GM23248 (cell line): ENCODE measurements around the gene ASCL5. TPM values are rescaled to one million over a fixed set of nuclear protein-coding genes. Genes with fewer than 3 reads are reported as not detected.

Experiments
- DNase-seq: peaks from one replicate; pipeline ENCODE4 v3.0.0-alpha.2; 2015
- H2AFZ ChIP-seq: fragments of 200-600 bp; sonication (generic); 2 replicates; pipeline ENCODE4 v1.6.1; 2016; ENCODE audit warnings: antibody characterized with exemption
- H3F3A ChIP-seq: fragments of 200-600 bp; sonication (generic); 2 replicates; pipeline ENCODE4 v1.6.1; 2016; ENCODE audit warnings: mild to moderate bottlenecking, antibody characterized with exemption, mixed run types; ENCODE audit not compliant: insufficient read depth
- H3K27ac ChIP-seq: fragments of 200-600 bp; sonication (generic); 2 replicates; pipeline ENCODE4 v1.5.1; 2016; ENCODE audit warnings: mild to moderate bottlenecking
- H3K27me3 ChIP-seq: fragments of 200-600 bp; sonication (generic); replicated peaks from 2 replicates; pipeline ENCODE4 v1.6.1; 2016; ENCODE audit warnings: mild to moderate bottlenecking; ENCODE audit not compliant: insufficient read depth
- H3K36me3 ChIP-seq: fragments of 200-600 bp; sonication (generic); 2 replicates; pipeline ENCODE4 v1.6.1; 2016; ENCODE audit warnings: low read depth, mild to moderate bottlenecking
- H3K4me1 ChIP-seq: fragments of 200-600 bp; sonication (generic); 2 replicates; pipeline ENCODE4 v1.6.1; 2016; ENCODE audit warnings: mild to moderate bottlenecking; ENCODE audit not compliant: insufficient read depth
- H3K4me2 ChIP-seq: fragments of 200-600 bp; sonication (generic); one replicate; pipeline ENCODE4 v1.6.1; 2016; ENCODE audit warnings: mild to moderate bottlenecking; ENCODE audit not compliant: unreplicated experiment
- H3K4me3 ChIP-seq: fragments of 200-600 bp; sonication (generic); 2 replicates; pipeline ENCODE4 v1.5.1; 2016; ENCODE audit warnings: mild to moderate bottlenecking
- H3K79me2 ChIP-seq: fragments of 200-600 bp; sonication (generic); 2 replicates; pipeline ENCODE4 v1.6.1; 2016; ENCODE audit warnings: mild to moderate bottlenecking; ENCODE audit not compliant: insufficient read depth
- H3K9ac ChIP-seq: fragments of 200-600 bp; sonication (generic); 2 replicates; pipeline ENCODE4 v1.6.1; 2016; ENCODE audit warnings: mild to moderate bottlenecking
- H3K9me2 ChIP-seq: fragments of 200-600 bp; sonication (generic); 2 replicates; pipeline ENCODE4 v1.6.1; 2016; ENCODE audit warnings: mixed run types, mild to moderate bottlenecking, moderate library complexity; ENCODE audit not compliant: insufficient read depth
- H3K9me3 ChIP-seq: fragments of 200-600 bp; sonication (generic); one replicate; pipeline ENCODE4 v1.6.1; 2017; ENCODE audit warnings: low read depth
- H4K20me1 ChIP-seq: fragments of 200-600 bp; sonication (generic); 2 replicates; pipeline ENCODE4 v1.6.0; 2016; ENCODE audit not compliant: insufficient read depth
- EZH2 ChIP-seq: fragments of 200-600 bp; sonication (generic); IDR thresholded peaks from 2 replicates; pipeline ENCODE4 v1.6.1; 2018; ENCODE audit warnings: antibody characterized with exemption, mild to moderate bottlenecking; ENCODE audit not compliant: insufficient read depth, poor library complexity, severe bottlenecking
- EZH2phosphoT487 ChIP-seq: fragments of 200-600 bp; sonication (generic); IDR thresholded peaks from 2 replicates; pipeline ENCODE4 v1.6.1; 2018; ENCODE audit warnings: antibody characterized with exemption, moderate library complexity, mild to moderate bottlenecking, low read depth; ENCODE audit not compliant: insufficient read depth
- WGBS, 2 experiments: methylation state at CpG; one replicate each; pipeline ENCODE4 v1.1.6; 2015 to 2017; ENCODE audit warnings: low lambda C conversion rate in 2 of 2, low coverage in 1 of 2; ENCODE audit errors: missing lambda C conversion rate in 2 of 2; 5-methylcytosine and 5-hydroxymethylcytosine counted together
- in situ Hi-C: fragments of 300-500 bp; cut with MboI; formaldehyde crosslinking; loops from 2 replicates; pipeline ENCODE4 v1.15.0; 2020
- polyA plus RNA-seq: library from polyadenylated mRNA; unstranded; fragments of >200 nt; fragmentation: Nextera tagmentation; extraction: Ambion mirVana; gene quantifications from 2 replicates; pipeline ENCODE4 v1.2.1, GENCODE V29; 2016
- total RNA-seq: library from RNA; depleted of rRNA; stranded (reverse); fragments of >200 nt; shearing (Covaris generic); gene quantifications from 2 replicates; pipeline ENCODE4 v1.2.3, GENCODE V29; 2014

Gene ASCL5
- total and polyA plus RNA-seq, 2 experiments from 2014 or later: not detected

- TF ChIP-seq EZH2 (no peak), EZH2phosphoT487 (no peak)
- Histone ChIP-seq H3K4me1 (no peaks in the 10 kb centered on the region), H2AFZ (no peak overlapping the region), H3K9ac (no peak overlapping the region), H3K4me2 (no peak overlapping the region), H4K20me1 (no peaks in the 10 kb centered on the region), H3F3A (no peaks in the 10 kb centered on the region), H3K27me3 (peaks cover 50% of the 10 kb centered on the region), H3K27ac (no peak overlapping the region), H3K4me3 (no peak overlapping the region), H3K9me3 (no peaks in the 10 kb centered on the region), H3K79me2 (no peaks in the 10 kb centered on the region), H3K9me2 (no peaks in the 10 kb centered on the region), H3K36me3 (no peaks in the 10 kb centered on the region)
- DNase-seq: no peak
- in situ Hi-C loops: no loop called here
- WGBS, 2 experiments: 53 to 59% methylated on average over 8 to 9 of the region's 9 CpGs
Measured at GRCh38 chr1:201103666-201104065, 23.3 kb downstream of the ASCL5 start.

DNA sequence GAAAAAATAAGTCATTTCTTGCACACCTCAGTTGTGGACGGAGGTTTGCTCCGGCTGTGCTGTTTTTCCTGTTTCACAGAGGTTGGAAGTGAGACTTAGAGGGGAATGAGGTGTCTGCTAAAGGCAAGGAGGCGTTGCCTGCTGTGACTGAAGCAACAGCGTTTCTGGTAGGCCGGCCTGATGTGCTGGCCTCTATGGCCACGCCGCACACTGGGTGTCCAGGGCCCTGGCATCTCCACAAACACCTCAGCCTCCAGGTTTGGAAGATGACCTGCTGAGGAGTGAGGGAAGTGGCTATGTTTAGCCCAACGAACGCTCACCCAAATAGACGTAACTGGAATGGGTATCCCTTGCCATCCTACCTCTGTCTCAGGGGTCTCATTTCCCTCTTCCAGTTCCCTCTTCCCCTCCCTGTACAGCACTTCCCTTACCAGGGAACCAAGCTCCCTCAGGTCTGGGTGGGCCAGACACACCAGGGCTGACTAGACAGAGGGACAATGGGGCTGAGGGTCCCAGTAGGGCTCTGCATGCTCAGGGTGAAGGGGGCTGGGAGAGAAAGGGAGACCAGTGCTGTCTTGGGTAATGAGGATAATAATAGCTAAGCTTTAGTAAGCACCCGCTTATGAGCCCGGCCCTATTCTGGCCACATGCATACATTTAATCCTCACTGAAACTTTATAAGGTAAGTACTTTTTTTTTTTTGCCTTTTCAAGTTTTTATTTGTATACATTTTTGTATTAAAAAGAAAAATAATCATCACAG lies 26.6 kb downstream of the ASCL5 start:
- H3K4me1 ChIP-seq: no peaks in the 10 kb centered on the region
- no peaks in the 10 kb centered on the region for H3K79me2 ChIP-seq
- H3K9me3 ChIP-seq: no peaks in the 10 kb centered on the region
- no peaks in the 10 kb centered on the region for H3F3A ChIP-seq
- no peaks in the 10 kb centered on the region for H4K20me1 ChIP-seq
- no peak overlapping the region for H3K4me2 ChIP-seq
- peaks cover 51% of the 10 kb centered on the region for H3K27me3 ChIP-seq
- TF ChIP-seq EZH2phosphoT487 (no peak), EZH2 (no peak)
- no peak overlapping the region for H2AFZ ChIP-seq
- 62 to 70% methylated on average over 12 of the region's 12 CpGs for WGBS, 2 experiments
- no peak overlapping the region for H3K4me3 ChIP-seq
- H3K9ac ChIP-seq: no peak overlapping the region
- H3K9me2 ChIP-seq: no peaks in the 10 kb centered on the region
- in situ Hi-C loops: no loop called here
- no peaks in the 10 kb centered on the region for H3K36me3 ChIP-seq
- DNase-seq: no peak
- no peak overlapping the region for H3K27ac ChIP-seq

DNA sequence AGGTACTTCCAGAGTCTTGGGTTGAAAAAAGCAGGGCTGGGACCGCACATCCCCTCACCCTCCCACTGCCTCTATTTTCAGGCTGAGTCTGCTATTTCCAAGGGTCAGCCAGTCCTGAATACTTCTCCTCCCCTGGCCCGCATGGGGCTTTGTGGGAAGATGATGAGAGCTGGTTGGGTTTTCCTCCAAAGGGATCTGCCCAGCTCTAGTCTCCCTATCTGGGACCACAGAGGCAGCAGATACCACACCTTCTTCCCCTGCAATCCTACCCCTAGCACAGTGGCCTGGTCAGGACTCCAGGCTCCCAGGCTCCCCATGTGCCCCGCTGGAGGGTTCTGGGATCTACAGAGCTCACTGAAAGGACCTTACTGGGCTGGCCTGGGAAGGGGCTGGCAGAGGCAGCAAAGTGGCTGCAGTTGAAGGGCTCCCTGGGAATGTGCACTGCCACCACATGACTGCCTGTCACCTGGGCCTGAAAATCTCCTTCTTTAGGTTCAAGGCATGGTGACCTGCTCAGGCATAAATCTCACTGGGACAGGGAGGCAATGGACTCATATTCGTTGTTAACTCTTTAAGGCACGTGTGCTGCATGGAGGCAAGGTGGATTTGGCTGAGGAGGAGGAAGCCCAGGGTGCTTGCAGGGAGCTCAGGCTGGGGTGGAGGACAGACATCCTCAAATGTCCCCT lies 27.8 kb downstream of the ASCL5 start:
- in situ Hi-C loops: no loop called here
- Histone ChIP-seq H3K4me2 (no peak overlapping the region), H3K36me3 (no peaks in the 10 kb centered on the region), H3K27me3 (peaks cover 46% of the 10 kb centered on the region), H4K20me1 (no peaks in the 10 kb centered on the region), H3K27ac (no peak overlapping the region), H3K4me1 (no peaks in the 10 kb centered on the region), H3K9ac (no peak overlapping the region), H3K4me3 (no peak overlapping the region), H3F3A (no peaks in the 10 kb centered on the region), H2AFZ (no peak overlapping the region), H3K9me3 (no peaks in the 10 kb centered on the region), H3K9me2 (no peaks in the 10 kb centered on the region), H3K79me2 (no peaks in the 10 kb centered on the region)
- TF ChIP-seq EZH2 (no peak), EZH2phosphoT487 (no peak)
- WGBS, 2 experiments: 35% methylated on average over 5 of the region's 5 CpGs
- DNase-seq: no peak

DNA sequence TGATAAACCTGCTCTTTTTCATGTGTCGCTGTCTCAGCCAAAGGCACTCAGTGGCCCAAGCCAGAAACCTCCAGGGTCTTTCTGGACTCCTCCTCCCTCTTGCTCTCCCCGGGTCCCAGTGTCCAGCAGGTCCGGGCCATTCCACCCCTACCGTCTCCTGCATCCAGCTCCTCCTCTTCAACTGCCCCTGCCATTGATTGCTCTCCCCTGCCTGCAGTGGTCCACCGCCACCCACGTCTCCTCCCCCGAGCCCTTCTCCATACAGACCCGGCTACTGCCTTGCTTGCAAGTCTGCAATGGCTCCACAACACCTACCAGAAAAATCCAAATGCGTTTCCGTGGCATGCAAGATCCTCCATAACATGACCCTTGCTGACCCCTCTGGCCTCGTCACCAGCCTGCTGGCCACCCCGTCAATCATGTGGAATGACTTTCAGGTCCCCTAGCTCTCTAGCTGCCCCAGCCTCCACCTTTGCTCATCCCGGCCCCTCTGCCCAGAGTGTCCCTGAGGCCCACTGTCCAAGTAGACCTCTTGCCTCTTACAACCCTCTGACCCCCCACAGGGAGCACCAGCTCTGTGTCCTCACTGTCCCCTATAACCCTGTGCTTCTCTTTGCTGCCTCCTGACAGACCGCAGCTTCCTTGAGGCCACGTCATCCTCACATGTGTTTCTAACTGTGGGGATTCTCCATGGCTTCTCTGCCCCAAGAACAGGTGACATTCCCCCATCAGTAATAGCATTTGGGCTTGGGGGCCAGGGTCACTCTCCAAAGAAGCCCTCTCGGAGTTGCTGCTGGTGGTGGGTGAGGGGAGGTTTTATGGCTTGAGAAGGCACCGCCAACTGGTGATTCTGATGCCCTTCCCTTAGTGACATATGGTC lies 29.8 kb downstream of the ASCL5 start:
- no peaks in the 10 kb centered on the region for H3K9me3 ChIP-seq
- 68 to 73% methylated on average over 17 of the region's 17 CpGs for WGBS, 2 experiments
- in situ Hi-C loops: no loop called here
- no peak overlapping the region for H3K9ac ChIP-seq
- H3K9me2 ChIP-seq: no peaks in the 10 kb centered on the region
- no peak overlapping the region for H3K27ac ChIP-seq
- H3K4me1 ChIP-seq: no peaks in the 10 kb centered on the region
- peaks cover 55% of the 10 kb centered on the region for H3K27me3 ChIP-seq
- H3K36me3 ChIP-seq: no peaks in the 10 kb centered on the region
- no peak for DNase-seq
- no peak overlapping the region for H3K4me3 ChIP-seq
- no peak overlapping the region for H2AFZ ChIP-seq
- no peak for TF ChIP-seq EZH2phosphoT487
- TF ChIP-seq EZH2: no peak
- no peaks in the 10 kb centered on the region for H3K79me2 ChIP-seq
- no peaks in the 10 kb centered on the region for H3F3A ChIP-seq
- H4K20me1 ChIP-seq: no peaks in the 10 kb centered on the region
- H3K4me2 ChIP-seq: no peak overlapping the region
